Heart left ventricle (tissue), 16 donors: ENCODE data around the gene PAGE4. TPM values are rescaled to one million over a fixed set of nuclear protein-coding genes. Genes with fewer than 3 reads are reported as not detected.

Experiments
- ATAC-seq, 4 donors: fragments of 200-7000 bp; cut with Tn5 transposase; one replicate each; pipeline ENCODE4 v1.9.1; 2020 to 2022; ENCODE audit warnings: moderate library complexity in 4 of 4, mild to moderate bottlenecking in 3 of 4, moderate number of reproducible peaks in 1 of 4
- DNase-seq, 5 donors: peaks; one replicate each; pipeline ENCODE4 v3.0.0-alpha.2; 2020
- H3K27ac ChIP-seq, 12 donors: fragments of 200-600 bp; sonication (generic) in 4 of 12; one replicate each; pipeline versions ENCODE4 v1.5.0 to v1.8.0; 2016 to 2022; ENCODE audit warnings: mild to moderate bottlenecking in 2 of 12
- H3K27me3 ChIP-seq, 9 donors: fragments of 200-600 bp; sonication (generic) in 2 of 9; one replicate each; pipeline versions ENCODE4 v1.5.1 to v1.8.0; 2016 to 2022; ENCODE audit warnings: mild to moderate bottlenecking in 3 of 9
- H3K36me3 ChIP-seq, 9 donors: fragments of 200-600 bp; sonication (generic) in 2 of 9; one replicate each; pipeline versions ENCODE4 v1.5.0 to v1.8.0; 2018 to 2022; ENCODE audit warnings: mild to moderate bottlenecking in 2 of 9
- H3K4me1 ChIP-seq, 12 donors: fragments of 200-600 bp; sonication (generic) in 4 of 12; one replicate each; pipeline versions ENCODE4 v1.5.0 to v1.8.0; 2016 to 2022; ENCODE audit warnings: mild to moderate bottlenecking in 3 of 12
- H3K4me3 ChIP-seq, 12 donors: fragments of 200-600 bp; sonication (generic) in 4 of 12; one replicate each; pipeline versions ENCODE4 v1.5.0 to v1.8.0; 2017 to 2022; ENCODE audit warnings: mild to moderate bottlenecking in 9 of 12, moderate library complexity in 4 of 12
- H3K9me3 ChIP-seq, 12 donors: fragments of 200-600 bp; sonication (generic) in 4 of 12; one replicate each; pipeline versions ENCODE4 v1.5.0 to v1.8.0; 2016 to 2022; ENCODE audit warnings: mild to moderate bottlenecking in 1 of 12
- POLR2A ChIP-seq, 2 donors: fragments of 450-650 bp; IDR thresholded peaks; one replicate each; pipeline ENCODE4 v1.6.1; 2017; ENCODE audit warnings: antibody characterized with exemption in 2 of 2, mild to moderate bottlenecking in 2 of 2, moderate library complexity in 2 of 2
- WGBS, 4 donors: extraction: QIAGEN DNeasy Blood & Tissue Kit in 2 of 4; methylation state at CpG; one replicate each; pipeline versions ENCODE4 v1.1.5 to v1.1.7; 2013 to 2018; 5-methylcytosine and 5-hydroxymethylcytosine counted together
- intact Hi-C, 10 donors: fragments of 100-400 bp; cut with DNase I; formaldehyde crosslinking; loops; one replicate each; pipeline versions ENCODE4 v1.11.1 to v1.14.2; 2022
- long read RNA-seq, 3 donors: library from polyadenylated mRNA; unstranded; transcript quantifications; one replicate each; pipeline ENCODE4 v2.0.0, GENCODE V29; 2020 to 2021
- polyA plus RNA-seq, 2 donors: library from polyadenylated mRNA; stranded (reverse); fragments of 200-250 nt; gene quantifications; one replicate each; pipeline ENCODE4 v1.2.3, GENCODE V29; 2013
- total RNA-seq, 9 donors: library from RNA; depleted of rRNA in 2 of 9; stranded (reverse); fragments of >200 nt in 2 of 9; fragmentation: NEBNext Ultra II Directional in 3 of 9; extraction: Animal tissue kit (Norgen Biotek cat#: 25700) in 3 of 9; gene quantifications; one replicate each; pipeline versions ENCODE4 v1.1.0 to v1.2.4, GENCODE V29; 2016 to 2023
- TF ChIP-seq, protein P1 (sequence below), 12 donors: fragments of 200-600 bp; sonication (generic) in 4 of 12; IDR thresholded peaks; one replicate each; pipeline versions ENCODE4 v1.5.0 to v1.8.0; 2018 to 2022; ENCODE audit warnings: antibody characterized with exemption in 12 of 12, mild to moderate bottlenecking in 5 of 12
- donor health status: ischemic (EF 13 %, LVEDD 7.1; RV severe dilation, severe dysfunction).
- donor health status: healthy with polysubstance abuse.
- donor health status: DM: no; HTN: yes; CAD: no.
- donor health status: DM: no; HTN: no; CAD: no.
- donor health status: ischemic (EF 25% LVEDD 6.9; RV normal size, moderate dysfunction).
- donor health status: ischemic (EF 25% LVEDD 5.7; RV mildly dilated, moderate dysfunction).
- donor health status: healthy.
- donor health status: DM: yes; HTN: yes; CAD: no.
- donor health status: ischemic (EF 35%, LVEDD 5.7; RV mildly dilated, moderate dysfunction).
- donor health status: nonischemic (EF 11% LVEDD 7.7; RV severe dilation, severe dysfunction).
- donor health status: DM: yes; HTN: yes; CAD: no.
- donor health status: PGD.
- donor health status: ischemic (EF 29% LVEDD 5.4; RV normal size, mild dysfunction).
- donor health status: nonischemic (EF 23%, LVEDD 6.1; RV moderate dilation, normal function).

Gene PAGE4, protein sequence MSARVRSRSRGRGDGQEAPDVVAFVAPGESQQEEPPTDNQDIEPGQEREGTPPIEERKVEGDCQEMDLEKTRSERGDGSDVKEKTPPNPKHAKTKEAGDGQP
- not detected for total RNA-seq
- not detected for polyA plus RNA-seq
- long read RNA-seq, donor 1, result 0 reads
- long read RNA-seq, donor 2, result 0 reads
- long read RNA-seq, donor 3, result 0 reads

DNA sequence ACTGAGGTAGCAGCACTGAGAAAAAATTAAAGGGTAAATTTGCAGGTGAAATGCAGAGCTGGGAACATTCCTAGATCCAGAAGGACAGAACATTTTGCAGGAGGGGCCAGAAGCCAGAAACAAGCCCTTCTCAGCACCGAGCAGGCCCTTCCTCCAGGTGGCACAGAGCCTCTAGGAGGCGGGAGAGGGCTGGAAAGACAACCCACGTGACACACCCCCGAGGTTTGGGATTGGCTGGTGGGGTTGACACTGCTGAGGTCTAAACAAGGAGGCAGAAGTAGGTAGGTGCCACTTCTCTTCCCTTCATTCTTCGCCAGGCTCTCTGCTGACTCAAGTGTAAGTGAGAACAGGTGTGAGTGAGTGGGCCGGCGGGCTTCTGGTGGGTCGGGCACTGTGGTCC, at the start of gene PAGE4:
PAGE4 (plus strand) TSS at position 288 of the 400 bp plus-strand sequence. CDS start 1,126 bp downstream, outside the sequence.
- no peak for TF ChIP-seq POLR2A (IDR thresholded peaks at IDR 0.05)
- TF ChIP-seq, protein P1, sequence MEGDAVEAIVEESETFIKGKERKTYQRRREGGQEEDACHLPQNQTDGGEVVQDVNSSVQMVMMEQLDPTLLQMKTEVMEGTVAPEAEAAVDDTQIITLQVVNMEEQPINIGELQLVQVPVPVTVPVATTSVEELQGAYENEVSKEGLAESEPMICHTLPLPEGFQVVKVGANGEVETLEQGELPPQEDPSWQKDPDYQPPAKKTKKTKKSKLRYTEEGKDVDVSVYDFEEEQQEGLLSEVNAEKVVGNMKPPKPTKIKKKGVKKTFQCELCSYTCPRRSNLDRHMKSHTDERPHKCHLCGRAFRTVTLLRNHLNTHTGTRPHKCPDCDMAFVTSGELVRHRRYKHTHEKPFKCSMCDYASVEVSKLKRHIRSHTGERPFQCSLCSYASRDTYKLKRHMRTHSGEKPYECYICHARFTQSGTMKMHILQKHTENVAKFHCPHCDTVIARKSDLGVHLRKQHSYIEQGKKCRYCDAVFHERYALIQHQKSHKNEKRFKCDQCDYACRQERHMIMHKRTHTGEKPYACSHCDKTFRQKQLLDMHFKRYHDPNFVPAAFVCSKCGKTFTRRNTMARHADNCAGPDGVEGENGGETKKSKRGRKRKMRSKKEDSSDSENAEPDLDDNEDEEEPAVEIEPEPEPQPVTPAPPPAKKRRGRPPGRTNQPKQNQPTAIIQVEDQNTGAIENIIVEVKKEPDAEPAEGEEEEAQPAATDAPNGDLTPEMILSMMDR (IDR thresholded peaks at IDR 0.05), result no peak
- intact Hi-C loops, result no loop called here
- Histone ChIP-seq H3K27me3 (peaks cover 0 to 73% (median 0%) of the 10 kb centered on the region in 9 donors), H3K4me3 (no peak within 1 kb of the TSS), H3K4me1 (no peaks in the 10 kb centered on the region), H3K36me3 (no peaks in the 10 kb centered on the region), H3K9me3 (no peaks in the 10 kb centered on the region), H3K27ac (no peak within 1 kb of the TSS)
- DNase-seq (no peak), ATAC-seq (no peak)
- 59 to 81% (median 68%) methylated on average over 7 to 8 of the region's 8 CpGs for WGBS, 4 donors

- peaks cover 0 to 19% (median 0%) of the 10 kb centered on the region in 9 donors for H3K27me3 ChIP-seq
- no peaks in the 10 kb centered on the region for H3K9me3 ChIP-seq
- H3K27ac ChIP-seq, result no peak overlapping the region
- H3K4me3 ChIP-seq, result no peak overlapping the region
- TF ChIP-seq, protein P1 (IDR thresholded peaks at IDR 0.05), result no peak
- TF ChIP-seq POLR2A (IDR thresholded peaks at IDR 0.05), result no peak
- no peaks in the 10 kb centered on the region for H3K4me1 ChIP-seq
- ATAC-seq (no peak), DNase-seq (no peak)
- no peaks in the 10 kb centered on the region for H3K36me3 ChIP-seq
- intact Hi-C loops, result no loop called here
- WGBS, 4 donors, result 60 to 79% (median 72%) methylated on average over 1 of the region's 1 CpG
Measured at GRCh38 chrX:49784747-49785280, 44.3 kb upstream of the PAGE4 start.

- intact Hi-C loops, result no loop called here
- Histone ChIP-seq H3K27me3 (peaks cover 0 to 25% (median 0%) of the 10 kb centered on the region in 9 donors), H3K27ac (no peak overlapping the region), H3K4me1 (no peaks in the 10 kb centered on the region), H3K4me3 (no peak overlapping the region), H3K36me3 (no peaks in the 10 kb centered on the region), H3K9me3 (peaks cover 0 to 4% (median 0%) of the 10 kb centered on the region in 12 donors)
- DNase-seq, result no peak
- ATAC-seq, result no peak
- TF ChIP-seq, protein P1 (IDR thresholded peaks at IDR 0.05), result no peak
- no peak for TF ChIP-seq POLR2A (IDR thresholded peaks at IDR 0.05)
- 33 to 66% (median 55%) methylated on average over 1 of the region's 1 CpG for WGBS, 4 donors
Measured at GRCh38 chrX:49792376-49792775, 36.7 kb upstream of the PAGE4 start.

- H3K27ac ChIP-seq, result no peak overlapping the region
- intact Hi-C loops, result no loop called here
Measured at GRCh38 chrX:49793686-49794085, 35.4 kb upstream of the PAGE4 start.

More at GRCh38 chrX:49793686-49794085, 35.4 kb upstream of the PAGE4 start:
- ATAC-seq (no peak), DNase-seq (no peak)
- no peak overlapping the region for H3K4me3 ChIP-seq
- peaks cover 0 to 36% (median 0%) of the 10 kb centered on the region in 9 donors for H3K27me3 ChIP-seq
- H3K36me3 ChIP-seq, result no peaks in the 10 kb centered on the region
- H3K4me1 ChIP-seq, result no peaks in the 10 kb centered on the region
- TF ChIP-seq, protein P1 (IDR thresholded peaks at IDR 0.05), result no peak
- no peak for TF ChIP-seq POLR2A (IDR thresholded peaks at IDR 0.05)
- H3K9me3 ChIP-seq, result peaks cover 0 to 4% (median 0%) of the 10 kb centered on the region in 12 donors
